Panc1 (cell line): ENCODE measurements around the gene NFAT5. TPM values are rescaled to one million over a fixed set of nuclear protein-coding genes. Genes with fewer than 3 reads are reported as not detected.

Source experiments
- ATAC-seq: fragments of 200-7000 bp; cut with Tn5 transposase; 2 replicates; pipeline ENCODE4 v1.9.1; 2020; ENCODE audit warnings: mild to moderate bottlenecking, moderate library complexity
- BruUV-seq: library from RNA; stranded (reverse); fragments of 400-500 nt; replicated peaks from 2 replicates; lab custom pipeline; 2021; lab: Mats Ljungman, UMichigan
- CTCF ChIA-PET: fragments of 300-600 bp; sonication (Branson Sonifier 250); formaldehyde crosslinking; loops from one replicate; lab custom pipeline; 2022; ENCODE audit warnings: antibody characterized with exemption; lab: Charles Lee
- POLR2A ChIA-PET: fragments of 300-600 bp; sonication (Branson Sonifier 250); formaldehyde crosslinking; loops from one replicate; lab custom pipeline; 2022; ENCODE audit warnings: antibody characterized with exemption; lab: Charles Lee
- DNase-seq: peaks from one replicate; pipeline ENCODE4 v3.0.0-alpha.2; 2010; ENCODE audit warnings: low read depth, low spot score
- H3K27ac ChIP-seq: 2 replicates; pipeline ENCODE4 v1.5.1; 2011; ENCODE audit warnings: mild to moderate bottlenecking, low read length, inconsistent platforms
- H3K27me3 ChIP-seq: fragments of 200-500 bp; sonication (Bioruptor generic); 2 replicates; pipeline ENCODE4 v1.6.0; 2014; ENCODE audit warnings: low read length, inconsistent platforms; ENCODE audit not compliant: control insufficient read depth, insufficient read depth
- H3K36me3 ChIP-seq: fragments of 200-500 bp; sonication (Bioruptor generic); 2 replicates; pipeline ENCODE4 v1.5.1; 2014; ENCODE audit warnings: inconsistent platforms, mild to moderate bottlenecking, low read length, moderate library complexity; ENCODE audit not compliant: control insufficient read depth, insufficient read depth
- H3K4me1 ChIP-seq: 2 replicates; pipeline ENCODE4 v1.5.1; 2011; ENCODE audit warnings: inconsistent platforms, mild to moderate bottlenecking, low read length, moderate library complexity; ENCODE audit not compliant: control insufficient read depth, insufficient read depth
- H3K4me3 ChIP-seq, 2 experiments: 2 replicates each; pipeline ENCODE4 v1.5.1; 2011 to 2012; ENCODE audit warnings: low read depth in 2 of 2, low read length in 2 of 2, mild to moderate bottlenecking in 2 of 2, inconsistent platforms in 1 of 2, moderate library complexity in 1 of 2
- H3K9me3 ChIP-seq: fragments of 200-500 bp; sonication (Bioruptor generic); 2 replicates; pipeline ENCODE4 v1.5.1; 2014; ENCODE audit warnings: low read depth, mild to moderate bottlenecking, inconsistent platforms, low read length, moderate library complexity; ENCODE audit not compliant: control insufficient read depth, insufficient read depth
- CTCF ChIP-seq: fragments of 450-650 bp; IDR thresholded peaks from 2 replicates; pipeline ENCODE4 v1.5.1; 2017; ENCODE audit warnings: mild to moderate bottlenecking
- POLR2AphosphoS5 ChIP-seq: IDR thresholded peaks from 2 replicates; pipeline ENCODE4 v1.6.1; 2012; ENCODE audit warnings: mild to moderate bottlenecking, low read depth, low read length, moderate library complexity
- REST ChIP-seq, 2 experiments: IDR thresholded peaks; 2 replicates each; pipeline ENCODE4 v1.6.1; 2011 to 2012; ENCODE audit warnings: low read depth in 2 of 2, control low read depth in 1 of 2, low read length in 1 of 2, mild to moderate bottlenecking in 1 of 2, moderate library complexity in 1 of 2; ENCODE audit not compliant: insufficient read depth in 1 of 2
- SIN3A ChIP-seq: IDR thresholded peaks from 2 replicates; pipeline ENCODE4 v1.6.1; 2012; ENCODE audit warnings: low read depth, mild to moderate bottlenecking, low read length, moderate library complexity, borderline replicate concordance; ENCODE audit not compliant: insufficient read depth
- TCF7L2 ChIP-seq: IDR thresholded peaks from 2 replicates; pipeline ENCODE4 v1.6.1; 2011; ENCODE audit warnings: mild to moderate bottlenecking, low read depth, low read length, inconsistent platforms
- in situ Hi-C: cut with HindIII; loops from 2 replicates; pipeline ENCODE4 v1.10.0; 2016; ENCODE audit warnings: low sequenced_read_pairs, low pct_unique_long_range_greater_than_20kb
- intact Hi-C: fragments of 100-400 bp; cut with micrococcal nuclease; formaldehyde crosslinking; loops from one replicate; pipeline ENCODE4 v1.10.0; 2022; ENCODE audit not compliant: unreplicated experiment
- total RNA-seq: library from RNA; stranded (reverse); gene quantifications from one replicate; pipeline ENCODE4 v1.2.1, GENCODE V29; 2021; ENCODE audit not compliant: unreplicated experiment

The NFAT5 gene
- total RNA-seq, 1 experiment from 2014 or later, result 57.0 TPM

GRCh38 chr16:69660166-69660565 is 94.4 kb downstream of the NFAT5 start:
- in situ Hi-C loops (no loop called here), intact Hi-C loops (no loop called here)
- Histone ChIP-seq H3K9me3 (no peaks in the 10 kb centered on the region), H3K36me3 (peaks cover 29% of the 10 kb centered on the region), H3K27me3 (no peaks in the 10 kb centered on the region), H3K4me1 (no peaks in the 10 kb centered on the region), H3K27ac (no peak overlapping the region), H3K4me3 (no peak overlapping the region)
- BruUV-seq, result no TSS peak
- DNase-seq, result no peak
- ChIA-PET POLR2A (no interaction called here), CTCF (no interaction called here)
- ATAC-seq, result no peak
- TF ChIP-seq SIN3A (no peak), REST (IDR thresholded peaks at IDR 0.05; ENCODE audit: insufficient read depth in 1 of 2, low read depth in 2 of 2, low read length in 1 of 2) (no peak), TCF7L2 (no peak), POLR2AphosphoS5 (no peak), CTCF (no peak)

GRCh38 chr16:69662901-69663300 is 97.1 kb downstream of the NFAT5 start:
- no peaks in the 10 kb centered on the region for H3K27me3 ChIP-seq
- TF ChIP-seq TCF7L2 (no peak), CTCF (no peak), REST (IDR thresholded peaks at IDR 0.05; ENCODE audit: insufficient read depth in 1 of 2, low read depth in 2 of 2, low read length in 1 of 2) (no peak), POLR2AphosphoS5 (no peak), SIN3A (no peak)
- ATAC-seq, result no peak
- no peak overlapping the region for H3K4me3 ChIP-seq
- intact Hi-C loops (no loop called here), in situ Hi-C loops (no loop called here)
- peaks cover 18% of the 10 kb centered on the region; the same call in 1 of the 2 replicates for H3K36me3 ChIP-seq
- ChIA-PET CTCF (no interaction called here), POLR2A (no interaction called here)
- H3K4me1 ChIP-seq, result no peaks in the 10 kb centered on the region
- H3K9me3 ChIP-seq, result no peaks in the 10 kb centered on the region
- BruUV-seq, result no TSS peak
- no peak for DNase-seq
- H3K27ac ChIP-seq, result no peak overlapping the region
